GM12875 (cell line): ENCODE data around the gene TNS1.

Experiments
- H3K4me3 ChIP-seq: one replicate; pipeline ENCODE4 v1.5.1; 2011; ENCODE audit warnings: low read depth, low read length, control low read depth
- TF ChIP-seq, protein P1 (sequence below): IDR thresholded peaks from 2 replicates; pipeline ENCODE4 v1.5.1; 2011; ENCODE audit warnings: low read depth, mild to moderate bottlenecking, control low read depth, inconsistent platforms, low read length, moderate library complexity, borderline replicate concordance; ENCODE audit not compliant: insufficient read depth

TNS1 gene

GRCh38 chr2:217955881-217956493 lies 46.8 kb downstream of the TNS1 start:
- no peak overlapping the region for H3K4me3 ChIP-seq
- TF ChIP-seq, protein P1, sequence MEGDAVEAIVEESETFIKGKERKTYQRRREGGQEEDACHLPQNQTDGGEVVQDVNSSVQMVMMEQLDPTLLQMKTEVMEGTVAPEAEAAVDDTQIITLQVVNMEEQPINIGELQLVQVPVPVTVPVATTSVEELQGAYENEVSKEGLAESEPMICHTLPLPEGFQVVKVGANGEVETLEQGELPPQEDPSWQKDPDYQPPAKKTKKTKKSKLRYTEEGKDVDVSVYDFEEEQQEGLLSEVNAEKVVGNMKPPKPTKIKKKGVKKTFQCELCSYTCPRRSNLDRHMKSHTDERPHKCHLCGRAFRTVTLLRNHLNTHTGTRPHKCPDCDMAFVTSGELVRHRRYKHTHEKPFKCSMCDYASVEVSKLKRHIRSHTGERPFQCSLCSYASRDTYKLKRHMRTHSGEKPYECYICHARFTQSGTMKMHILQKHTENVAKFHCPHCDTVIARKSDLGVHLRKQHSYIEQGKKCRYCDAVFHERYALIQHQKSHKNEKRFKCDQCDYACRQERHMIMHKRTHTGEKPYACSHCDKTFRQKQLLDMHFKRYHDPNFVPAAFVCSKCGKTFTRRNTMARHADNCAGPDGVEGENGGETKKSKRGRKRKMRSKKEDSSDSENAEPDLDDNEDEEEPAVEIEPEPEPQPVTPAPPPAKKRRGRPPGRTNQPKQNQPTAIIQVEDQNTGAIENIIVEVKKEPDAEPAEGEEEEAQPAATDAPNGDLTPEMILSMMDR, result no peak

DNA sequence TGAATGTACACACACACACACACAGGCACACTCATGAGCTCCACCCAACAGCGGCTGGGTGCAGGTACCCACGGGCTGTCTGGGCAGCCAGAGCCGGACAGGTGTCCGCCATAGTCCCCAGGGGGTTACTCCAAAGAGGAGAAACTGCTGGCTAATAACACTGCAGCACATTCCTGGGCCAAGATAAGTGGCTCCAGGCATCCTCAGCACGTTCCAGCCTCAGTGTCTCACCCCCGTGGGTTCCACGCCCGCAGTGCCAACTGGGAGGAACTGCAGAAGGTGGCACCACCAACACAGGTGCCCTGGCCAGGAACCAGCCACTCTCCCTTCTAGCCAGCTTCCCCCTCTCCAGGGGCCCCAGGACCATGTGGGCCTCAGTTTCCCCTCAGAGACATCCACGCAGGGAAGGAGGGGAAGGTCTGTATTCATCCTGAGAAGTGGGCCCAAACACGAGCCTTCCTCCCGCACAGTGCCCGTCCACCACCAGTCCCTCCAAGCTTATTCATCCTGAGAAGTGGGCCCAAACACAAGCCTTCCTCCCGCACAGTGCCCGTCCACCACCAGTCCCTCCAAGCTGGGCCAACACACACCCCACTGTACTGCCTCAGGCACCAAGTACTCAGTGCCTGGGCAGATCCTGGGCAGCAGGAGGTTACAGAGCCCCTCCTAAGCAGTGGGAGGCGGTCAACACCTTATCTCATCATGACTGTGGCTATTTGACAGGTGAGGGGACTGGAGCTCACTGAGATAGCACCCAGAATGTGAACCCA lies 47.6 kb downstream of the TNS1 start:
- H3K4me3 ChIP-seq, result no peak overlapping the region
- TF ChIP-seq, protein P1, result no peak

DNA sequence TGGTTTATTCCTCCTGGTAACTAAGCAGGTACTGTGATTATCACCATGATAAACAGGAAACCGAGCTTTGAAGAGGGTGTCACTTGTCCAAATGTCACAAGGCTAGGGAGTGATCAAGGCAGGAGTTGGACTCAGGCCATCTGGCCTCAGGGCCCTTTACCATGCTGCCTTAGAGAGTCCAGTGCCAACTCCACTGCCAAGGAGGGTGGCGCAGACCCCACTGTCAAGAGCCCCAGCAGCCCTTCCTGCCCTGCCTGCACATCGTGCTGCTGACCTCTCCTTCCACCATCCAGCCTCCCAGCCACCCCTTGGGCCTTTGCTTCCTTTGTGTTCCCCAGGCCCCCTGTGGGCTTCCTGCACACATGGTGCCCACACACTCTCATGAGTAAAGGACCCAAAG lies 48.3 kb downstream of the TNS1 start:
- no peak overlapping the region for H3K4me3 ChIP-seq
- TF ChIP-seq, protein P1, result no peak

- TF ChIP-seq, protein P1, result no peak
These were observed 48.7 kb downstream of the TNS1 start for GRCh38 chr2:217954051-217954450.

DNA sequence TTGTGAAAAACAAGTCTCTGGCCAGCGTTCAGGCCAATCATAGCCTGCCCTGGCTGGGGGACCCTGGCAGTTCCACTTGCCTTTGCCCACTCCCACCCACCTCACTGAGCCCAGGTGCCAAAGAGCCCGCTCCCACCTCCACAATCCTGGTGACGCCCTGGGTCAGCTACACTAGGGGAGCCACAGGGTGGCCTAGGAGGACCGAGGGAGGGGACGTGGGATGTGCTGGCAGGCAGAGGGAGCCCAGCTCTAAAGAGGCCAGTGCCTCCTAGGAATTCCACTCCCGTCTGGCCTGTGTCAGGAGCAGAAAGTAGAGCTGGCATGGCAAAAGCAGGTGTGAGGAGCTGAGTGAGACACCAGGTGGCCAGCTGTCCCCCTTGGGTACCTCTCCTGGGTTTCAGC lies 49.3 kb downstream of the TNS1 start:
- TF ChIP-seq, protein P1, result no peak
- H3K4me3 ChIP-seq, result no peak overlapping the region

More at GRCh38 chr2:217954051-217954450, 48.7 kb downstream of the TNS1 start:
- no peak overlapping the region for H3K4me3 ChIP-seq

- H3K4me3 ChIP-seq, result no peak overlapping the region
- TF ChIP-seq, protein P1, result no peak
These were observed 49.7 kb downstream of the TNS1 start for GRCh38 chr2:217953011-217953481.

DNA sequence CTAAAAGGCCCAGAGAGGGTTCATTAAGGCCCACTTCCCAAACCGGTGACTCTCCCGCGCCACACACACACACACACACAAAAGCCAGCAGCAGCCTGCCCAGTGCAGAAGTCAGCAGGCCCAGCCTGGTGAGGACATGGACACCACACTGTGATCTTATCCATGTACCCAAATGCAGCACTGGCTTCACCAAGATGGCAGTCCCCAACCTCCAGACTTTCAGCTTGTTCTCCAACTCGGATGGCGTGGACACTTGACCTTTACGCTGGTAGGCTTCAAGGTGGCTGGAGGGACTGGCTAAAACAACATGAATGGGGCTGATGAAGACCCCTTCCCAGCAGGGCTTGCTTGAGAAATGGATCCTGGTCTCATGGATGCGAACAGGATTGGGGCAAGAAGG lies 50.4 kb downstream of the TNS1 start:
- H3K4me3 ChIP-seq, result no peak overlapping the region
- TF ChIP-seq, protein P1, result no peak
